Endothelial cell of umbilical vein (primary cell): ENCODE results near the gene RPL22L1.

ENCODE experiments used
- EZH2 ChIP-seq: IDR thresholded peaks from 2 replicates; pipeline ENCODE4 v1.6.1; 2012; ENCODE audit warnings: borderline replicate concordance, low read depth, mild to moderate bottlenecking, moderate library complexity, low read length, inconsistent platforms; ENCODE audit not compliant: severe bottlenecking
- POLR2AphosphoS5 ChIP-seq: IDR thresholded peaks from 2 replicates; pipeline ENCODE4 v1.6.1; 2012; ENCODE audit warnings: low read depth, mild to moderate bottlenecking, control low read depth, low read length, moderate library complexity; ENCODE audit not compliant: insufficient read depth
- TF ChIP-seq, protein P1 (sequence below), 2 donors: IDR thresholded peaks; 1 replicate in 1 of 2; 2 replicates in 1 of 2; pipeline ENCODE4 v1.5.1; 2011; ENCODE audit warnings: low read length in 2 of 2, mild to moderate bottlenecking in 2 of 2, moderate library complexity in 2 of 2, control low read depth in 1 of 2, inconsistent platforms in 1 of 2, low read depth in 1 of 2; ENCODE audit not compliant: insufficient read depth in 1 of 2; ENCODE audit errors: extremely low read depth in 1 of 2

DNA sequence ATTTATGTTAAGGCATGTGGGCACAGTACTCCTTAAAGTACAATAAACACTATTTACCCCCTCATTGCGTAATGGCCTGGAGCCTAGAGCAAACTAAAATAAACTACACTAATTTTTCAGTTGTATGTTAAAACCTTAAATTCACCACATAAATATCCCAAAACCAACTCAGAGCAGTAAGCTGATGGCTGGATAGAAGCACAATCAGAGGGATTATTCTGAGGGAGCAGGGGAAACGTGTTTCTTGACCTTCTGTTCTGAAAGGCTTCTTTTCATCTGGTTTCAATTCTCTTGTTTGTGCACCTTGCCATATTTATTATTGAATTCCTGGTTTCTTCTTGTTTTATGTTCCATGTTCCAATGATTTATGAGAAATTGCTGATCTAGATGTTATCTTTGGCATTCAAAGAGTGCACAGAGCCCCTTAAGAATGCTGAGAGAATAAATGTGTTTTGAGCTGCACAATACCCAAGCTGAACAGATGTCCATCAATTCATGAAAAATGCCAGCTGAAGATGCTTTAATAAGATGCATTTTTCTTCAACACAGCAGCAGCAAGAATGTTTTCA, 29.6 kb downstream of the RPL22L1 start:
- TF ChIP-seq, protein P1, sequence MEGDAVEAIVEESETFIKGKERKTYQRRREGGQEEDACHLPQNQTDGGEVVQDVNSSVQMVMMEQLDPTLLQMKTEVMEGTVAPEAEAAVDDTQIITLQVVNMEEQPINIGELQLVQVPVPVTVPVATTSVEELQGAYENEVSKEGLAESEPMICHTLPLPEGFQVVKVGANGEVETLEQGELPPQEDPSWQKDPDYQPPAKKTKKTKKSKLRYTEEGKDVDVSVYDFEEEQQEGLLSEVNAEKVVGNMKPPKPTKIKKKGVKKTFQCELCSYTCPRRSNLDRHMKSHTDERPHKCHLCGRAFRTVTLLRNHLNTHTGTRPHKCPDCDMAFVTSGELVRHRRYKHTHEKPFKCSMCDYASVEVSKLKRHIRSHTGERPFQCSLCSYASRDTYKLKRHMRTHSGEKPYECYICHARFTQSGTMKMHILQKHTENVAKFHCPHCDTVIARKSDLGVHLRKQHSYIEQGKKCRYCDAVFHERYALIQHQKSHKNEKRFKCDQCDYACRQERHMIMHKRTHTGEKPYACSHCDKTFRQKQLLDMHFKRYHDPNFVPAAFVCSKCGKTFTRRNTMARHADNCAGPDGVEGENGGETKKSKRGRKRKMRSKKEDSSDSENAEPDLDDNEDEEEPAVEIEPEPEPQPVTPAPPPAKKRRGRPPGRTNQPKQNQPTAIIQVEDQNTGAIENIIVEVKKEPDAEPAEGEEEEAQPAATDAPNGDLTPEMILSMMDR (IDR thresholded peaks at IDR 0.05; ENCODE audit: extremely low read depth in 1 of 2, insufficient read depth in 1 of 2, low read depth in 1 of 2, low read length in 2 of 2): no peak
- TF ChIP-seq POLR2AphosphoS5: no peak
- TF ChIP-seq EZH2: no peak
